Activated CD4-positive, alpha-beta T cell treated with anti-CD3 and anti-CD28 coated beads, Interleukin-2, Interleukin-4, amounts not matched to agents 100 ng/mL and 50 ng/mL, durations not matched to agents 16 hours and 8 hours (primary cell): ENCODE results near the gene HIVEP1.

Source experiments
- DNase-seq: peaks from one replicate; pipeline ENCODE4 v3.0.0-alpha.2; 2020; ENCODE audit warnings: low spot score

The HIVEP1 gene

GRCh38 chr6:12189150-12189549 lies 177.0 kb downstream of the HIVEP1 start:
- no peak for DNase-seq

DNA sequence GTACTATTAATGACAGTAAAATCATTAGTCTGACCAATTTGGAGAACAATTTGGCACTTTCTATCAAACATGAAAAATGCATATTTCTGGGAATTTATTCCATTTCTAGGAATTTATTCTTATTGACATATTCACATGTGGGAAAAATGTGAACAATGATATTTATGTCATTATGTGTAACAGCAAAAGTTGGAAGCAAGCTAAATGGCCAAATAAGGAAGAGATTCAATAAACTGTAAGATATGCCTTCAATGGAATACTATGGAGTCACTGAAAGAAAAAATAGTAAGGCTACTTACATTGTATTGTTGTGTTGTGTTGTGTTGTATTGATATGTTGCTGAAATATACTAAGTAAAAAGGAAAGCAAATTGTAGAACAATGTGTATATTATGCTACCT lies 177.5 kb downstream of the HIVEP1 start:
- DNase-seq = no peak

GRCh38 chr6:12190252-12190651 lies 178.1 kb downstream of the HIVEP1 start:
- DNase-seq = no peak

DNA sequence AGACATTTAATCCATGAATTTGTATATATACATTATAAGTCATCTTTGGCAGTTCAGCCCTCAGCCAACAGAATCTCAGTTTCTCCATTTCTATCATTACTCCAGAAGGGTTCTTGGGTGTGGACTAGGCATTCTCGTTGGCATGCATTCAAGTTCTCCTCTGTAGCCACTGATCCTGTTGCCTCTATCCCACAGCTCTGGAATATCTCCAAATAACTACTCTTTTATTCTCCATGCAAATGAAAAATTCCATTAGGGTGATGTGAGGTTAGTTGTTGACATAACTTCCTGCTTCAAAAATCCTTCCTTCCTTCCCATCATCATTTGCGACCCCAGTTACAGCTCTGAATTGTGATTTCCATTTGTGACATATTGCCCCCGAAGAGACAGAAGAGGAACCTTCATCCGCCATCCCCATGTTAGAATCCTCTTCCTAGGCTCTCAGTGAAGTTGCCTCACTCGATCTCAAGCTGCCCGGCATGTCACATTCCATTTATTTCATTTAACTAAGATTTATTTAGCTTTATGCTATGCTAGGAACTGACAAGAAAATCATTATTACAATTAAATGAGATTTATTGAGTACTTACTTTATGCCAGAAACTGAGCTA lies 184.3 kb downstream of the HIVEP1 start:
- no peak for DNase-seq

DNA sequence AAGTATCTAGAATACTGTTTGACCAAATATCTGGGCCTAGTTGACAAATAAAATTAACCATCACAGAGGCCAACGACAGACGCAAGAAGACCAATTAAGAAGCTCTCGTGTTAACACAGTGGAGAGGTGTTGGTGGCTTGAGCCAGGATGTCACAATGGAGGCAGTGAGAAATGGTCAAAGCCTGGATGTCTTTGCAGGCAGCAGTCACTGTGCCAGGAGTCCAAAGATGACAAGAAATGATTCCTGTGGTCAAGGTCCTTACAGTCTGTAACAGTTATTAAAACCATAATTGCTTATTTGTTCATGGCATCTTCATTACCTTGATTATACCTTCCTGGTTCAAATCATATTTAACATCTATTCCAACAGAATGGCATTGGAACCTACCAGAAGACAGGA lies 186.7 kb downstream of the HIVEP1 start:
- no peak for DNase-seq

- DNase-seq = no peak
These were observed 188.0 kb downstream of the HIVEP1 start for GRCh38 chr6:12200015-12200564.

DNA sequence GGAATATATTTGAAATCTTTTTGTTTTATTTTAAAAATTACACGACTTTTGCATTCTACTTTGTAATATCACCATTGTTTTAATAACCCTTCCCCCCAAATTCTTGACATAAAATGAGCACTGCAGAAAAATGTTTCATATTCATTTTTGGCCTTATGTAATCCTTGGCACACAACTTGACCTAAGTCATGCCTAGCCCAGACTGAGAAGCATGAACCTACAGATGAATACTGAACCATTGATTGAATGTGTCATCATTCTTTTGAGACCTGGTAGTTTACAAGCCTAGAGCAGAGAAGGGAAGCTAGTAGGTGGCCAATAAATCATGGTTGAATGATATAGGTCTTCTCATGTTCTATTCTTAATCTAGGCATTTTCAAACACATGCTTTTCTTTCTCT lies 188.6 kb downstream of the HIVEP1 start:
- no peak for DNase-seq

- DNase-seq = no peak
These were observed 190.9 kb downstream of the HIVEP1 start for GRCh38 chr6:12203001-12203400.

DNA sequence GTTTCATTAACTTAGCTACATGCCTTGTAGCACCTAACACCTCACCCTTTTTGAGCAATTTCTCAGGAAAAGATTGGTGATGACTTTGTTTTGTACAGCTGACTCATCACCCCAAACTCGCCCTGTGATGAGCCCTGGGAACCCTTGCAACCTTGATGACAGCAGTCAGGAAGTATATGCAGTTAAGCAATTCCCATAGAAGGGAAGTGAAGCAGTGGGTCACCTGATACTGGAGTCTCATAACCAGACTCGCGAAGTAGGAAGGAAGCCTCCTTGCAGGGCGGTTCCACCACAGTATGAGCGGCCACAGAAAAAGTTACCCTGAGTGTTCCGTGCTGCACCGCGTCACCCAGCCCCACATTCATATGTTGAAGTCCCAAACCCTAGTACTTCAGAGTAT lies 196.1 kb downstream of the HIVEP1 start:
- DNase-seq = peak; percentile 44

GRCh38 chr6:12208673-12209072 lies 196.6 kb downstream of the HIVEP1 start:
- DNase-seq = no peak
